ENCODE data around the gene UBE2J1.

GRCh38 chr6:89360415-89360999 is 8.0 kb upstream of the UBE2J1 start:
- TF ChIP-seq REST (IDR thresholded peaks at IDR 0.05) (no peak), ATF3 (IDR thresholded peaks at IDR 0.05) (no peak), CTCF (IDR thresholded peaks at IDR 0.05; ENCODE audit: low read depth, low read length, missing input control) (no peak), TAF1 (conservative IDR thresholded peaks at IDR 0.05) (no peak), JUND (IDR thresholded peaks at IDR 0.05) (no peak), RAD21 (IDR thresholded peaks at IDR 0.05) (no peak), EGR1 (IDR thresholded peaks at IDR 0.05; ENCODE audit: low read depth in 2 of 2) (no peak), MAX (IDR thresholded peaks at IDR 0.05) (no peak), ZBTB33 (IDR thresholded peaks at IDR 0.05) (no peak)

All from liver (tissue), 3 donors.